Activated B cell treated with CpG ODN at 0.5 μM for 24 hours (primary cell): ENCODE measurements around the gene RAX2. TPM values are rescaled to one million over a fixed set of nuclear protein-coding genes. Genes with fewer than 3 reads are reported as not detected.

Source experiments
- ATAC-seq: fragments of 200-7000 bp; cut with Tn5 transposase; one replicate; pipeline ENCODE4 v1.10.0; 2021; ENCODE audit warnings: low read depth, mild to moderate bottlenecking, moderate library complexity
- CTCF ChIA-PET: fragments of 350-600 bp; sonication (Branson Sonifier 250); formaldehyde crosslinking; loops from one replicate; lab custom pipeline; 2021; ENCODE audit warnings: antibody characterized with exemption; lab: Charles Lee
- POLR2A ChIA-PET: fragments of 350-600 bp; sonication (Branson Sonifier 250); formaldehyde crosslinking; loops from one replicate; lab custom pipeline; 2021; ENCODE audit warnings: antibody characterized with exemption; lab: Charles Lee
- DNase-seq: peaks from one replicate; pipeline ENCODE4 v3.0.0; 2022
- H3K27ac Mint-ChIP-seq: one replicate; pipeline ENCODE4 v1.8.0; 2020; ENCODE audit warnings: mixed read lengths
- H3K27me3 Mint-ChIP-seq: one replicate; pipeline ENCODE4 v1.8.0; 2021; ENCODE audit warnings: mixed read lengths
- H3K36me3 Mint-ChIP-seq: one replicate; pipeline ENCODE4 v1.8.0; 2021; ENCODE audit warnings: low read depth, mixed read lengths
- H3K4me1 Mint-ChIP-seq: one replicate; pipeline ENCODE4 v1.8.0; 2021; ENCODE audit warnings: mixed read lengths
- H3K4me3 Mint-ChIP-seq: one replicate; pipeline ENCODE4 v1.8.0; 2020; ENCODE audit warnings: mild to moderate bottlenecking, mixed read lengths
- H3K9me3 Mint-ChIP-seq: one replicate; pipeline ENCODE4 v1.8.0; 2020; ENCODE audit warnings: mixed read lengths
- CTCF ChIP-seq: fragments of 200-600 bp; IDR thresholded peaks from one replicate; pipeline ENCODE4 v1.8.0; 2022; ENCODE audit warnings: antibody characterized with exemption, mild to moderate bottlenecking
- intact Hi-C: fragments of 100-400 bp; cut with micrococcal nuclease; formaldehyde crosslinking; loops from one replicate; pipeline ENCODE4 v1.15.1; 2024
- total RNA-seq: library from RNA; stranded (reverse); gene quantifications from 2 replicates; pipeline ENCODE4 v1.2.3, GENCODE V29; 2022

Gene RAX2
- total RNA-seq, 1 donor from 2014 or later = not detected

DNA sequence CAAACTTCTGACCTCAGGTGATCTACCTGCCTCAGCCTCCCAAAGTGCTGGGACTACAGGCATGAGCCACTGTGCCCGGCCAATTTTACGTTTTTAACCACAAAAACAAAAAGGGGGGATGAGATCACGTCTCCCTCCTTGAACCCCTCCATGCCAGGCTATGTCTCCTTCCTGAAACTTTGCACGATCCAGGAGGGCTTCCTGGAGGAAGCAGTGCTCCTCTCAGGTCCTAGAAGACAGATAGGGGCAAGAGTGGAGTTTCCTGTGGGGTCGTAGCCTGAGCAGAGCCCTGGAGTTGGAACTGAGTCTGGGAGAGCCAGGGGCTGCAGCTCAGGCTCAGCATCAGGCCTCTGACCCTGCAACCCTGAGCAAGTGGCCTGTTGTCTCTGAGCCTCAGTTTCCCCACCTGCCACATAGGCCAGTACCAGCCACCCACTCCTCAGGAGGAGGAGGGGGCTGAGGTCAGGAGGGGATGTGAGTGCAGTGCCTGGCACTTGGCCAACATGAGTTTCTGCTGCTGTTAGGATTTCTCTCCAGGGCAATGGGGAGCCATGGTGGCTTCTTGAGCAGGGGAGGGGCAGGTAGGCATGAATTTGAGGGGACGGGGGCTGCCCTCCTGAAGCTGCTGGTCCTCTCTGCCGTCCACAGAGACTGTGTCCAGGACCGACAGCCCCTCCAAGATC is 26.5 kb downstream of the RAX2 start:
- Mint-ChIP-seq H3K4me1 (no peaks in the 10 kb centered on the region), H3K36me3 (peaks cover 13% of the 10 kb centered on the region)

DNA sequence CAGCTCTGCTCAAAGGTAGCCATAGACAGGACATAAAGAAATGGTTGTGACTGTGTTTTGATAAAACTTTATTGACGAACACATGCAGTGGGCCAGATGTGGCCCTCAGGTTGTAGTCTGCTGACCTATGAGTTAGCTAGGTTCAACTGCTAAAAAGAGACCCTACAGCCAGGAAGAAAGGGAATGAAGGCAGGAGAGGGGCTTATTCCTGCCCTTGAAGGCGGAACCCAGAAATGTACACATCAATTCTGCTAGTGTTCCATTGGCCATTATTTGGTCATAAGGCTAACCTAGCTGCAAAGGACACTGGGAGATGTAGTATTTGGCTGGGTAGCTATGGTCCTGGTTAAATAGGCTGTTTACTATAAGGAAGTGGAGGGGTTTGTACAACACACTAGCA is 28.5 kb downstream of the RAX2 start:
- no peak overlapping the region for H3K4me3 Mint-ChIP-seq
- no peaks in the 10 kb centered on the region for H3K27me3 Mint-ChIP-seq
- DNase-seq (no peak), ATAC-seq (no peak)
- ChIA-PET CTCF (no interaction called here), POLR2A (interaction anchor here (0.6 kb wide), 1 partner anchor 78 kb away, joined by 3 read pairs; no protein-coding TSS in a partner anchor)
- H3K27ac Mint-ChIP-seq = no peak overlapping the region
- no peak for TF ChIP-seq CTCF
- intact Hi-C loops = no loop called here
- no peaks in the 10 kb centered on the region for H3K9me3 Mint-ChIP-seq
- H3K4me1 Mint-ChIP-seq = no peaks in the 10 kb centered on the region
- no peaks in the 10 kb centered on the region for H3K36me3 Mint-ChIP-seq

More for the DNA sequence above, 26.5 kb downstream of the RAX2 start:
- Mint-ChIP-seq H3K27me3 (no peaks in the 10 kb centered on the region), H3K27ac (no peak overlapping the region), H3K4me3 (no peak overlapping the region), H3K9me3 (no peaks in the 10 kb centered on the region)
- intact Hi-C loops = no loop called here
- ATAC-seq (no peak), DNase-seq (no peak)
- TF ChIP-seq CTCF = no peak
- CTCF ChIA-PET = no interaction called here
- POLR2A ChIA-PET = no interaction called here

DNA sequence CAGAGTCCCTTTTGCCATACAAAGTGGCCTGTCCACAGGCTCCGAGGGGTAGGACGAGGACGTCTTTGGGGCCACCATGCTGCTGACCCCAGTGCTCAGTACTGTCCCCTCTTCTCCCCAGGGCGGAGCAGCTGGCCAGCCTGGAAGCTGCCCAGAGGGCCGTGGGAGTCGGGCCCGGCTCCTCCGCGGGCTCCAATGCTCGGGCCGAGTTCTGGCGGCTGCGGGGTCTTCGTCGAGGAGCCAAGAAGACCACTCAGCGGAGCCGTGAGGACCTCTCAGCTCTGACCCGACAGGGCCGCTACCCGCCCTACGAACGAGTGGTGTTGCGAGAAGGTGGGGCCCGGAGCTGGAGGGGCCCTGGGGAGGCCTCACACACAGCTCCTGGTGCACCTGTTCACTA is 31.6 kb downstream of the RAX2 start:
- no peak overlapping the region for H3K4me3 Mint-ChIP-seq
- POLR2A ChIA-PET = no interaction called here
- H3K36me3 Mint-ChIP-seq = no peaks in the 10 kb centered on the region
- intact Hi-C loops = no loop called here
- TF ChIP-seq CTCF = no peak
- H3K27ac Mint-ChIP-seq = no peak overlapping the region
- DNase-seq = no peak
- no peaks in the 10 kb centered on the region for H3K9me3 Mint-ChIP-seq
- ATAC-seq = no peak
- no peaks in the 10 kb centered on the region for H3K4me1 Mint-ChIP-seq
- CTCF ChIA-PET = no interaction called here
- peaks cover 4% of the 10 kb centered on the region for H3K27me3 Mint-ChIP-seq

GRCh38 chr19:3738477-3739220 is 33.4 kb downstream of the RAX2 start:
- ChIA-PET POLR2A (no interaction called here), CTCF (no interaction called here)
- Mint-ChIP-seq H3K27ac (no peak overlapping the region), H3K27me3 (peaks cover 4% of the 10 kb centered on the region), H3K36me3 (no peaks in the 10 kb centered on the region), H3K4me1 (no peaks in the 10 kb centered on the region), H3K9me3 (no peaks in the 10 kb centered on the region), H3K4me3 (no peak overlapping the region)
- intact Hi-C loops = no loop called here
- DNase-seq = no peak
- no peak for TF ChIP-seq CTCF
- no peak for ATAC-seq

GRCh38 chr19:3737487-3738205 is 34.4 kb downstream of the RAX2 start:
- CTCF ChIA-PET = no interaction called here
- DNase-seq = no peak
- H3K9me3 Mint-ChIP-seq = no peaks in the 10 kb centered on the region
- no peaks in the 10 kb centered on the region for H3K36me3 Mint-ChIP-seq
- no peak overlapping the region for H3K27ac Mint-ChIP-seq
- no peak for ATAC-seq
- intact Hi-C loops = no loop called here
- peaks cover 4% of the 10 kb centered on the region for H3K27me3 Mint-ChIP-seq
- TF ChIP-seq CTCF = no peak
- POLR2A ChIA-PET = no interaction called here
- H3K4me1 Mint-ChIP-seq = no peaks in the 10 kb centered on the region
- no peak overlapping the region for H3K4me3 Mint-ChIP-seq
